Mucosa of rectum (tissue), 2 donors: ENCODE results near the gene PLXNB3.

ENCODE experiments used
- H3K27ac ChIP-seq, 2 donors: one replicate each; pipeline ENCODE4 v1.7.0; 2013; ENCODE audit warnings: inconsistent platforms in 2 of 2, low read depth in 2 of 2, low read length in 2 of 2
- H3K27me3 ChIP-seq, 2 donors: one replicate each; pipeline ENCODE4 v1.7.0; 2013; ENCODE audit warnings: low read length in 2 of 2; ENCODE audit not compliant: control insufficient read depth in 2 of 2, insufficient read depth in 2 of 2
- H3K36me3 ChIP-seq, 2 donors: one replicate each; pipeline ENCODE4 v1.7.0; 2013; ENCODE audit warnings: low read length in 2 of 2; ENCODE audit not compliant: control insufficient read depth in 2 of 2, insufficient read depth in 2 of 2
- H3K4me1 ChIP-seq, 2 donors: one replicate each; pipeline ENCODE4 v1.7.0; 2013; ENCODE audit warnings: low read length in 2 of 2, mild to moderate bottlenecking in 1 of 2; ENCODE audit not compliant: control insufficient read depth in 2 of 2, insufficient read depth in 2 of 2
- H3K4me3 ChIP-seq, 2 donors: one replicate each; pipeline ENCODE4 v1.7.0; 2013; ENCODE audit warnings: low read length in 2 of 2
- H3K9ac ChIP-seq, 2 donors: one replicate each; pipeline ENCODE4 v1.7.0; 2013; ENCODE audit warnings: low read length in 2 of 2, low read depth in 1 of 2, mild to moderate bottlenecking in 1 of 2
- H3K9me3 ChIP-seq, 2 donors: one replicate each; pipeline ENCODE4 v1.7.0; 2013; ENCODE audit warnings: low read length in 2 of 2; ENCODE audit not compliant: control insufficient read depth in 2 of 2
- donor health status: healthy.
- donor health status: Normal muscosa, but diverticular disease.

Gene PLXNB3

GRCh38 chrX:153750127-153750774 lies 13.8 kb upstream of the PLXNB3 start:
- Histone ChIP-seq H3K27ac (no peak overlapping the region), H3K4me1 (no peaks in the 10 kb centered on the region), H3K9me3 (no peaks in the 10 kb centered on the region), H3K27me3 (peaks cover 0 to 2% of the 10 kb centered on the region in 2 donors), H3K36me3 (no peaks in the 10 kb centered on the region), H3K4me3 (no peak overlapping the region), H3K9ac (no peak overlapping the region)

- Histone ChIP-seq H3K9me3 (peaks cover 0 to 2% of the 10 kb centered on the region in 2 donors), H3K9ac (no peak overlapping the region), H3K36me3 (no peaks in the 10 kb centered on the region), H3K27ac (no peak overlapping the region), H3K27me3 (peaks cover 0 to 2% of the 10 kb centered on the region in 2 donors), H3K4me3 (no peak overlapping the region), H3K4me1 (no peaks in the 10 kb centered on the region)
These were observed 8.9 kb upstream of the PLXNB3 start for GRCh38 chrX:153755136-153755535.

GRCh38 chrX:153761863-153762262 lies 2.2 kb upstream of the PLXNB3 start:
- Histone ChIP-seq H3K9me3 (no peaks in the 10 kb centered on the region), H3K36me3 (no peaks in the 10 kb centered on the region), H3K27me3 (peaks cover 0 to 2% of the 10 kb centered on the region in 2 donors), H3K4me1 (peaks cover 0 to 4% of the 10 kb centered on the region in 2 donors), H3K9ac (no peak overlapping the region), H3K27ac (no peak overlapping the region), H3K4me3 (no peak overlapping the region)

GRCh38 chrX:153762626-153763173 lies 1.3 kb upstream of the PLXNB3 start:
- H3K9me3 ChIP-seq, result no peaks in the 10 kb centered on the region
- no peaks in the 10 kb centered on the region for H3K36me3 ChIP-seq
- peaks cover 0 to 4% of the 10 kb centered on the region in 2 donors for H3K4me1 ChIP-seq
- H3K27ac ChIP-seq, result no peak overlapping the region
- H3K27me3 ChIP-seq, result peaks cover 0 to 2% of the 10 kb centered on the region in 2 donors
- H3K9ac ChIP-seq, result no peak overlapping the region
- H3K4me3 ChIP-seq, result no peak overlapping the region

GRCh38 chrX:153763298-153763932 lies 634 bp upstream of the PLXNB3 start:
- Histone ChIP-seq H3K27ac (no peak overlapping the region), H3K4me1 (peaks cover 0 to 4% of the 10 kb centered on the region in 2 donors), H3K27me3 (peaks cover 0 to 2% of the 10 kb centered on the region in 2 donors), H3K4me3 (no peak overlapping the region), H3K36me3 (no peaks in the 10 kb centered on the region), H3K9ac (no peak overlapping the region), H3K9me3 (no peaks in the 10 kb centered on the region)

- Histone ChIP-seq H3K27me3 (peaks cover 0 to 4% of the 10 kb centered on the region in 2 donors), H3K36me3 (no peaks in the 10 kb centered on the region), H3K9me3 (no peaks in the 10 kb centered on the region), H3K4me1 (peaks cover 0 to 4% of the 10 kb centered on the region in 2 donors), H3K27ac (peak overlapping the region in 1 of 2 donors; percentile 9), H3K9ac (no peak overlapping the region), H3K4me3 (no peak overlapping the region)
These were observed 713 bp downstream of the PLXNB3 start for GRCh38 chrX:153764786-153765137.

GRCh38 chrX:153765138-153766079 lies 1.4 kb downstream of the PLXNB3 start:
- peaks cover 0 to 4% of the 10 kb centered on the region in 2 donors for H3K27me3 ChIP-seq
- no peak overlapping the region for H3K9ac ChIP-seq
- no peaks in the 10 kb centered on the region for H3K9me3 ChIP-seq
- H3K4me3 ChIP-seq, result no peak overlapping the region
- H3K36me3 ChIP-seq, result no peaks in the 10 kb centered on the region
- peak overlapping the region in 1 of 2 donors; percentile 38 for H3K27ac ChIP-seq
- peaks cover 0 to 4% of the 10 kb centered on the region in 2 donors for H3K4me1 ChIP-seq

- no peak overlapping the region for H3K4me3 ChIP-seq
These were observed 2.2 kb downstream of the PLXNB3 start for GRCh38 chrX:153766098-153766817.

GRCh38 chrX:153766871-153767673 lies 3.0 kb downstream of the PLXNB3 start:
- Histone ChIP-seq H3K27me3 (peaks cover 0 to 1% of the 10 kb centered on the region in 2 donors), H3K36me3 (no peaks in the 10 kb centered on the region), H3K4me3 (no peak overlapping the region), H3K27ac (no peak overlapping the region), H3K9me3 (no peaks in the 10 kb centered on the region), H3K9ac (no peak overlapping the region), H3K4me1 (peaks cover 0 to 4% of the 10 kb centered on the region in 2 donors)

More at GRCh38 chrX:153766098-153766817, 2.2 kb downstream of the PLXNB3 start:
- Histone ChIP-seq H3K4me1 (peaks cover 0 to 4% of the 10 kb centered on the region in 2 donors), H3K9ac (no peak overlapping the region), H3K27ac (peak overlapping the region in 1 of 2 donors; percentile 38), H3K9me3 (no peaks in the 10 kb centered on the region), H3K27me3 (peaks cover 0 to 4% of the 10 kb centered on the region in 2 donors), H3K36me3 (no peaks in the 10 kb centered on the region)
